Stomach (tissue), 19 donors: Measurements from ENCODE around the gene RNF26. TPM values are rescaled to one million over a fixed set of nuclear protein-coding genes. Genes with fewer than 3 reads are reported as not detected.
A peak's percentile ranks its signal among the peaks of the same experiment; 100 is the strongest.

Experiments used
- DNase-seq, 2 donors: peaks; one replicate each; pipeline versions ENCODE4 v3.0.0 to v3.0.0-alpha.2; 2013 to 2019
- H3K27ac ChIP-seq, 5 donors: fragments of 200-600 bp in 4 of 5; sonication (generic) in 4 of 5; one replicate each; pipeline ENCODE4 v1.5.1; 2013 to 2019; ENCODE audit warnings: mild to moderate bottlenecking in 1 of 5, moderate library complexity in 1 of 5
- H3K27me3 ChIP-seq, 3 donors: fragments of 200-600 bp; sonication (generic); one replicate each; pipeline ENCODE4 v1.5.1; 2017 to 2019; ENCODE audit warnings: mixed run types in 1 of 3
- H3K36me3 ChIP-seq, 4 donors: fragments of 200-600 bp; sonication (generic); 1 replicate in 3 of 4; 2 replicates in 1 of 4; pipeline ENCODE4 v1.5.1; 2016 to 2019
- H3K4me1 ChIP-seq, 4 donors: fragments of 200-600 bp; sonication (generic); one replicate each; pipeline ENCODE4 v1.5.1; 2016 to 2019
- H3K4me3 ChIP-seq, 4 donors: fragments of 200-600 bp; sonication (generic) in 3 of 4; one replicate each; pipeline ENCODE4 v1.5.1; 2016 to 2019; ENCODE audit warnings: mild to moderate bottlenecking in 1 of 4
- H3K9me3 ChIP-seq, 4 donors: fragments of 200-600 bp; sonication (generic); one replicate each; pipeline ENCODE4 v1.5.1; 2016 to 2019
- EP300 ChIP-seq: sonication (generic); formaldehyde crosslinking; IDR thresholded peaks from one replicate; pipeline ENCODE4 v1.6.1; 2017; ENCODE audit warnings: antibody characterized with exemption
- POLR2A ChIP-seq, 4 donors: fragments of 450-650 bp; IDR thresholded peaks; one replicate each; pipeline ENCODE4 v1.6.1; 2016; ENCODE audit warnings: antibody characterized with exemption in 4 of 4, control low read depth in 2 of 4, mild to moderate bottlenecking in 1 of 4, moderate library complexity in 1 of 4
- POLR2AphosphoS5 ChIP-seq, 3 donors: sonication (generic); formaldehyde crosslinking; IDR thresholded peaks; one replicate each; pipeline ENCODE4 v1.6.1; 2016; ENCODE audit warnings: antibody characterized with exemption in 3 of 3
- WGBS, 5 donors: extraction: QIAGEN DNeasy Blood & Tissue Kit in 3 of 5; methylation state at CpG; one replicate each; pipeline versions ENCODE4 v1.1.5 to v1.1.7; 2013 to 2018; 5-methylcytosine and 5-hydroxymethylcytosine counted together
- intact Hi-C: fragments of 100-400 bp; cut with DNase I; formaldehyde crosslinking; loops from one replicate; pipeline ENCODE4 v1.15.1; 2023; ENCODE audit warnings: low total_unique reads
- long read RNA-seq, 10 donors: transcript quantifications; one replicate each; lab custom pipeline, GENCODE V29; 2026
- polyA plus RNA-seq, 3 donors: library from polyadenylated mRNA; stranded (reverse); fragments of 200-250 nt; gene quantifications; one replicate each; pipeline ENCODE4 v1.2.3, GENCODE V29; 2013
- total RNA-seq, 5 donors: library from RNA; depleted of rRNA; stranded (reverse); fragments of >200 nt; gene quantifications; one replicate each; pipeline versions ENCODE4 v1.1.0 to v1.2.3, GENCODE V29; 2014 to 2016
- TF ChIP-seq, protein P1 (sequence below), 7 experiments: fragments of 450-650 bp in 4 of 7; fragments of 200-600 bp in 3 of 7; sonication (generic) in 3 of 7; IDR thresholded peaks; one replicate each; pipeline ENCODE4 v1.5.1; 2016 to 2019; ENCODE audit warnings: antibody characterized with exemption in 7 of 7, control low read depth in 2 of 7, mild to moderate bottlenecking in 1 of 7
- donor health status: healthy with polysubstance abuse.
- donor health status: Bipolar disorder and iron deficiency.
- donor health status: healthy.

Gene RNF26
- 10 to 100 TPM in 2 of 5 donors, 1 to 10 TPM in 2, not detected in 1; 1.3 to 45.8 (median 11.7) TPM for total RNA-seq
- polyA plus RNA-seq = 10 to 100 TPM in 2 of 3 donors, 1 to 10 TPM in 1; 7.0 to 14.8 (median 10.3) TPM
- long read RNA-seq, donor 1, transcript RNF26-201 (1 exons, 2,787 nt) = major isoform, 11 of 11 reads
- long read RNA-seq, donor 1, partial matches to known transcripts = 0 of 11 reads
- long read RNA-seq, donor 1, other reads (novel, unspliced or antisense) = 0 of 11 reads
- long read RNA-seq, donor 2, transcript RNF26-201 (1 exons, 2,787 nt) = major isoform, 11 of 11 reads
- long read RNA-seq, donor 2, partial matches to known transcripts = 0 of 11 reads
- long read RNA-seq, donor 2, other reads (novel, unspliced or antisense) = 0 of 11 reads
- long read RNA-seq, donor 3, transcript RNF26-201 (1 exons, 2,787 nt) = major isoform, 12 of 12 reads
- long read RNA-seq, donor 3, partial matches to known transcripts = 0 of 12 reads
- long read RNA-seq, donor 3, other reads (novel, unspliced or antisense) = 0 of 12 reads
- long read RNA-seq, donor 4, partial matches to known transcripts = 0 of 1 reads
- long read RNA-seq, donor 4, other reads (novel, unspliced or antisense) = 0 of 1 reads
- long read RNA-seq, donor 5, transcript RNF26-201 (1 exons, 2,787 nt) = major isoform, 24 of 24 reads
- long read RNA-seq, donor 5, partial matches to known transcripts = 0 of 24 reads
- long read RNA-seq, donor 5, other reads (novel, unspliced or antisense) = 0 of 24 reads
- long read RNA-seq, donor 6, transcript RNF26-201 (1 exons, 2,787 nt) = major isoform, 33 of 33 reads
- long read RNA-seq, donor 6, partial matches to known transcripts = 0 of 33 reads
- long read RNA-seq, donor 6, other reads (novel, unspliced or antisense) = 0 of 33 reads
- long read RNA-seq, donor 7, transcript RNF26-201 (1 exons, 2,787 nt) = major isoform, 32 of 32 reads
- long read RNA-seq, donor 7, partial matches to known transcripts = 0 of 32 reads
- long read RNA-seq, donor 7, other reads (novel, unspliced or antisense) = 0 of 32 reads
- long read RNA-seq, donor 8, transcript RNF26-201 (1 exons, 2,787 nt) = major isoform, 19 of 19 reads
- long read RNA-seq, donor 8, partial matches to known transcripts = 0 of 19 reads
- long read RNA-seq, donor 8, other reads (novel, unspliced or antisense) = 0 of 19 reads
- long read RNA-seq, donor 9, transcript RNF26-201 (1 exons, 2,787 nt) = major isoform, 23 of 23 reads
- long read RNA-seq, donor 9, partial matches to known transcripts = 0 of 23 reads
- long read RNA-seq, donor 9, other reads (novel, unspliced or antisense) = 0 of 23 reads
- long read RNA-seq, donor 10, transcript RNF26-201 (1 exons, 2,787 nt) = major isoform, 5 of 5 reads
- long read RNA-seq, donor 10, partial matches to known transcripts = 0 of 5 reads
- long read RNA-seq, donor 10, other reads (novel, unspliced or antisense) = 0 of 5 reads

GRCh38 chr11:119334174-119334930 lies at the start of gene RNF26:
Gene RNF26 (plus strand): TSS chr11:119334527. CDS start chr11:119335123, 596 bp downstream.
- Histone ChIP-seq H3K36me3 (peaks cover 7 to 17% (median 12%) of the 10 kb centered on the region in 4 donors), H3K27ac (peak within 1 kb of the TSS; percentile 83 to 95 (median 89)), H3K4me3 (peak within 1 kb of the TSS; percentile 81 to 100 (median 89)), H3K27me3 (peaks cover 0 to 8% (median 2%) of the 10 kb centered on the region in 3 donors), H3K9me3 (no peaks in the 10 kb centered on the region), H3K4me1 (peaks cover 41 to 55% (median 48%) of the 10 kb centered on the region in 4 donors)
- peak; percentile 95 to 99 for DNase-seq
- 0 to 1% (median 0%) methylated on average over 46 to 54 of the region's 54 CpGs for WGBS, 5 donors
- intact Hi-C loops = no loop called here
- TF ChIP-seq, protein P1, sequence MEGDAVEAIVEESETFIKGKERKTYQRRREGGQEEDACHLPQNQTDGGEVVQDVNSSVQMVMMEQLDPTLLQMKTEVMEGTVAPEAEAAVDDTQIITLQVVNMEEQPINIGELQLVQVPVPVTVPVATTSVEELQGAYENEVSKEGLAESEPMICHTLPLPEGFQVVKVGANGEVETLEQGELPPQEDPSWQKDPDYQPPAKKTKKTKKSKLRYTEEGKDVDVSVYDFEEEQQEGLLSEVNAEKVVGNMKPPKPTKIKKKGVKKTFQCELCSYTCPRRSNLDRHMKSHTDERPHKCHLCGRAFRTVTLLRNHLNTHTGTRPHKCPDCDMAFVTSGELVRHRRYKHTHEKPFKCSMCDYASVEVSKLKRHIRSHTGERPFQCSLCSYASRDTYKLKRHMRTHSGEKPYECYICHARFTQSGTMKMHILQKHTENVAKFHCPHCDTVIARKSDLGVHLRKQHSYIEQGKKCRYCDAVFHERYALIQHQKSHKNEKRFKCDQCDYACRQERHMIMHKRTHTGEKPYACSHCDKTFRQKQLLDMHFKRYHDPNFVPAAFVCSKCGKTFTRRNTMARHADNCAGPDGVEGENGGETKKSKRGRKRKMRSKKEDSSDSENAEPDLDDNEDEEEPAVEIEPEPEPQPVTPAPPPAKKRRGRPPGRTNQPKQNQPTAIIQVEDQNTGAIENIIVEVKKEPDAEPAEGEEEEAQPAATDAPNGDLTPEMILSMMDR (IDR thresholded peaks at IDR 0.05) = no peak
- peak; percentile 34 to 93 (median 78) for TF ChIP-seq POLR2AphosphoS5 (IDR thresholded peaks at IDR 0.05)

DNA sequence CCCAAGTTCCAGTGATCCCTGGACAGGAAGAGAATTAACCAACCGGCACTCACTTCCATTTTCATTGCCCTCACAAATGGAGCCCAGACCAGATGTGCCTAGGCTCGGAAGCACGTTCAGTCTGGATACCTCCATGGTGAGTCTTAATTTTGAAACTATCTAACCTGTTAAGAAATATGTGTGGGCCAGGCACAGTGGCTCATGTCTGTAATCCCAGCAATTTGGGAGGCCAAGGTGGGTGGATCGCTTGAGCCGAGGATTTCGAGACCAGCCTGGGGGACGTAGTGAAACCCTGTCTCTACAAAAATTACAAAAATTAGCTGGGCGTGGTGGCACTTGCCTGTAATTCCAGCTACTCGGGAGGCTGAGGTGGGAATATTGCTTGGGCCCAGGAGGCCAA lies 48.9 kb upstream of the RNF26 start:
- no peak overlapping the region for H3K27ac ChIP-seq
- H3K27me3 ChIP-seq = no peaks in the 10 kb centered on the region
- H3K36me3 ChIP-seq = peaks cover 19 to 68% (median 56%) of the 10 kb centered on the region in 4 donors
- DNase-seq = no peak
- intact Hi-C loops = no loop called here
- TF ChIP-seq POLR2A (IDR thresholded peaks at IDR 0.05) (no peak), EP300 (no peak), POLR2AphosphoS5 (IDR thresholded peaks at IDR 0.05) (no peak)
- TF ChIP-seq, protein P1 (IDR thresholded peaks at IDR 0.05) = no peak
- peaks cover 0 to 10% (median 6%) of the 10 kb centered on the region in 4 donors for H3K4me1 ChIP-seq
- WGBS, 5 donors = 95 to 98% (median 97%) methylated on average over 9 of the region's 9 CpGs
- peaks cover 0 to 3% (median 0%) of the 10 kb centered on the region in 4 donors for H3K9me3 ChIP-seq
- H3K4me3 ChIP-seq = no peak overlapping the region

GRCh38 chr11:119288219-119288618 lies 46.1 kb upstream of the RNF26 start:
- H3K4me3 ChIP-seq = no peak overlapping the region
- DNase-seq = no peak
- peaks cover 24 to 72% (median 65%) of the 10 kb centered on the region in 4 donors for H3K36me3 ChIP-seq
- 83 to 98% (median 95%) methylated on average over 3 of the region's 3 CpGs for WGBS, 5 donors
- H3K4me1 ChIP-seq = peaks cover 0 to 10% (median 6%) of the 10 kb centered on the region in 4 donors
- H3K27me3 ChIP-seq = no peaks in the 10 kb centered on the region
- intact Hi-C loops = no loop called here
- H3K9me3 ChIP-seq = peaks cover 0 to 12% (median 7%) of the 10 kb centered on the region in 4 donors
- H3K27ac ChIP-seq = no peak overlapping the region
- TF ChIP-seq EP300 = no peak
- TF ChIP-seq, protein P1 (IDR thresholded peaks at IDR 0.05) = no peak
- no peak for TF ChIP-seq POLR2A (IDR thresholded peaks at IDR 0.05)
- TF ChIP-seq POLR2AphosphoS5 (IDR thresholded peaks at IDR 0.05) = no peak
